GM06990 (cell line): Measurements from ENCODE around the gene MRGPRD.

ENCODE experiments used
- DNase-seq: peaks from one replicate; pipeline ENCODE4 v3.0.0-alpha.2; 2011; ENCODE audit not compliant: insufficient read length; ENCODE audit errors: extremely low read depth
- H3K27me3 ChIP-seq: replicated peaks from 2 replicates; pipeline ENCODE4 v1.6.0; 2011; ENCODE audit warnings: low read length; ENCODE audit not compliant: control insufficient read depth, insufficient read depth
- H3K36me3 ChIP-seq: 2 replicates; pipeline ENCODE4 v1.5.1; 2011; ENCODE audit warnings: low read length; ENCODE audit not compliant: control insufficient read depth, insufficient read depth
- H3K4me3 ChIP-seq: replicated peaks from 2 replicates; pipeline ENCODE4 v1.5.1; 2011; ENCODE audit warnings: low read depth, mild to moderate bottlenecking, control low read depth, low read length
- CTCF ChIP-seq: IDR thresholded peaks from 2 replicates; pipeline ENCODE4 v1.5.1; 2011; ENCODE audit warnings: low read length, control low read depth, mild to moderate bottlenecking, inconsistent platforms; ENCODE audit not compliant: insufficient read depth, poor library complexity, severe bottlenecking

Gene MRGPRD

GRCh38 chr11:68959465-68960293 lies 21.1 kb downstream of the MRGPRD start:
- H3K27me3 ChIP-seq, result no peaks in the 10 kb centered on the region; the same call in 1 of the 2 replicates
- no peak for TF ChIP-seq CTCF
- DNase-seq, result no peak
- H3K36me3 ChIP-seq, result no peaks in the 10 kb centered on the region
- H3K4me3 ChIP-seq, result no peak overlapping the region

GRCh38 chr11:68958211-68958610 lies 22.6 kb downstream of the MRGPRD start:
- no peaks in the 10 kb centered on the region for H3K27me3 ChIP-seq
- H3K36me3 ChIP-seq, result no peaks in the 10 kb centered on the region
- DNase-seq, result no peak
- TF ChIP-seq CTCF, result no peak
- no peak overlapping the region for H3K4me3 ChIP-seq

- DNase-seq, result no peak
- no peaks in the 10 kb centered on the region for H3K27me3 ChIP-seq
- no peaks in the 10 kb centered on the region for H3K36me3 ChIP-seq
- no peak overlapping the region for H3K4me3 ChIP-seq
- TF ChIP-seq CTCF, result no peak
These were observed 24.1 kb downstream of the MRGPRD start for GRCh38 chr11:68956547-68957254.

- DNase-seq, result peak; percentile 33
- Histone ChIP-seq H3K4me3 (no peak overlapping the region), H3K27me3 (no peaks in the 10 kb centered on the region), H3K36me3 (no peaks in the 10 kb centered on the region)
- peak; percentile 50 for TF ChIP-seq CTCF
These were observed 24.6 kb downstream of the MRGPRD start for GRCh38 chr11:68956142-68956541.

- no peak for TF ChIP-seq CTCF
- Histone ChIP-seq H3K36me3 (no peaks in the 10 kb centered on the region), H3K27me3 (no peaks in the 10 kb centered on the region), H3K4me3 (no peak overlapping the region)
- no peak for DNase-seq
These were observed 25.2 kb downstream of the MRGPRD start for GRCh38 chr11:68955607-68955958.
